ENCODE measurements around the gene C1QTNF9.
"Not testable (repeated sequence)": the region's sequence is repeated elsewhere in the genome, so short reads cannot be mapped to it uniquely, and the experiment has no call there.

C1QTNF9 gene

GRCh38 chr13:24366315-24366714 is 56.9 kb downstream of the C1QTNF9 start:
- DNase-seq: not testable (repeated sequence)

- not testable (repeated sequence) for DNase-seq
These were observed 61.9 kb downstream of the C1QTNF9 start for GRCh38 chr13:24371273-24371672.
